HG02840 (cell line): Measurements from ENCODE around the gene TACR3.
"Not testable (repeated sequence)": the region's sequence is repeated elsewhere in the genome, so short reads cannot be mapped to it uniquely, and the experiment has no call there.

Experiments used
- ATAC-seq: cut with Tn5 transposase; IDR thresholded peaks from one replicate; pipeline ENCODE4 v1.9.1; 2021; ENCODE audit warnings: mild to moderate bottlenecking, moderate library complexity, moderate number of reproducible peaks; ENCODE audit not compliant: unreplicated experiment, low FRiP score

TACR3 gene, protein sequence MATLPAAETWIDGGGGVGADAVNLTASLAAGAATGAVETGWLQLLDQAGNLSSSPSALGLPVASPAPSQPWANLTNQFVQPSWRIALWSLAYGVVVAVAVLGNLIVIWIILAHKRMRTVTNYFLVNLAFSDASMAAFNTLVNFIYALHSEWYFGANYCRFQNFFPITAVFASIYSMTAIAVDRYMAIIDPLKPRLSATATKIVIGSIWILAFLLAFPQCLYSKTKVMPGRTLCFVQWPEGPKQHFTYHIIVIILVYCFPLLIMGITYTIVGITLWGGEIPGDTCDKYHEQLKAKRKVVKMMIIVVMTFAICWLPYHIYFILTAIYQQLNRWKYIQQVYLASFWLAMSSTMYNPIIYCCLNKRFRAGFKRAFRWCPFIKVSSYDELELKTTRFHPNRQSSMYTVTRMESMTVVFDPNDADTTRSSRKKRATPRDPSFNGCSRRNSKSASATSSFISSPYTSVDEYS

DNA sequence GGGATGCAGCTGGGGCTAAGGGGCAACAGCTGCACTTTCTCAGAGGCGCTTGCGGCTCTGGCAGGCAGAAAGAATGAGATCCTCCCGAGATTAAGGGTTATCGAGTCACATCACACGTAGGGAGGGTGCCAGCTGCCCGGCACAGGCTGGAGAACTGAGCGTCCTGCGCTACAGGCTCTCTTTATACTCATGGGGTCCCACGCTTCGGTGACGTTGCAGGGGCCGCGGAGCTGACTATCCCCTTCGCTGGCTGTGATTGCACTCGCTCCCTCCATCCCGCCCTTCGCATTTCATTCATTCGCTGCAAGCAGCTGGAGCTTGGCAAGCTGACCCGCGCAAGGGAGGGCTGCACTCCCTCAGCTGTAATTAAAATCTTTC is at the start of gene TACR3:
Gene TACR3 (minus strand): TSS at position 156 of the 378 bp plus-strand sequence. CDS start 310 bp downstream, outside the sequence.
- ATAC-seq, result no peak

DNA sequence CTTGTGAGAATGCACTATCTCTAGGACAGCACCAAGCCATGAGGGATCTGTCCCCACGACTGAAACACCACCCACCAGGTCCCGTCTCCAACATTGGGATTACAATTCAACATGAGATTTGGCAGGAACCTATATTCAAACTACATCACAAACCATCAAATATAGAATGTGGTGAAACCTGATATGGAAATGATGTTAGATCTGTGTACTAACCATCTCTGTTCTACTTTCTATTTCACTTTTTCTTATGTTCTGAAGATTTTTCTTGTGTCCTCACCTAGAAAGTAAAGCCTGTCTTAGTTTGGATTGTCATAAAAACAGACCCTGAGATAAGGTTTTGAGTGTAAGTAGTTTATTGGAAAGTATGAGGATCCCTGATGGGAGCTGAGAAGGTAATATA is 37.8 kb upstream of the TACR3 start:
- no peak for ATAC-seq

DNA sequence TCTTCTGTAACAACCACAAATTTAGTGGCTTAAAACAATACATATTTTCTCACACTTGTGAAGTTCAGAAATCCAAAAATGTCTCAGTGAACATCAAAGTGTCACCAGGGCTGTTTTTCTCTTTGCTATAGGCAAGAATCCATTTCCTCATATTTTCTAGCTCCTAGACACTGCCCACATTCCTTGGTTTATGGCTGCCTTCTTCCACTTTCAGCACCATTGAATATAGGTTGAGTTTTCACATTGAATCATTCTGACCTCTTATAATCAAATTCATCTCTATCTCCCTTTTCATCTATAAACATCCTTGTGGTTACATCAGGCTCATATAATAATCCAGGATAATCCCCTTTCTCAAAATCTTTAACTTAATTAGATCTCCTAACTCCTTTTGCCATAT is 37.0 kb upstream of the TACR3 start:
- ATAC-seq, result no peak

DNA sequence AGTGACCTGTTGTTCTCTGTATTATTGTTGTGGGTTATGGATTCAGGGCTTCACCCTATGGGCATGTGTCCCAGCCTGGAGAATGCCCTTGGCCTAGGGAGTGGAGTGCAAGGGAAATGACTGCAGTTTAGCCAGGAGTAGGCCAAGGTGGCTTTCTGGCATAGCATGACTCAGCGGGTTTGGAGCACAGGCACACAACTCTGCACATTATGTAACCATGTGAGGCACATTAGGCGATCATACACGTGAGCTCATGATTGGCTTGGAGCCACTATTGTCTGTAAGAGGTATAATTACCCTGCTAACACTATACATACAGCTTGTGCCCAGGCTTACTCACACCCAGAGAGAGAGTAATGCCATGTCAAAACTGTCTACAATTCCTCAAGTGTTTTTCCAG is 35.1 kb upstream of the TACR3 start:
- ATAC-seq, result no peak

DNA sequence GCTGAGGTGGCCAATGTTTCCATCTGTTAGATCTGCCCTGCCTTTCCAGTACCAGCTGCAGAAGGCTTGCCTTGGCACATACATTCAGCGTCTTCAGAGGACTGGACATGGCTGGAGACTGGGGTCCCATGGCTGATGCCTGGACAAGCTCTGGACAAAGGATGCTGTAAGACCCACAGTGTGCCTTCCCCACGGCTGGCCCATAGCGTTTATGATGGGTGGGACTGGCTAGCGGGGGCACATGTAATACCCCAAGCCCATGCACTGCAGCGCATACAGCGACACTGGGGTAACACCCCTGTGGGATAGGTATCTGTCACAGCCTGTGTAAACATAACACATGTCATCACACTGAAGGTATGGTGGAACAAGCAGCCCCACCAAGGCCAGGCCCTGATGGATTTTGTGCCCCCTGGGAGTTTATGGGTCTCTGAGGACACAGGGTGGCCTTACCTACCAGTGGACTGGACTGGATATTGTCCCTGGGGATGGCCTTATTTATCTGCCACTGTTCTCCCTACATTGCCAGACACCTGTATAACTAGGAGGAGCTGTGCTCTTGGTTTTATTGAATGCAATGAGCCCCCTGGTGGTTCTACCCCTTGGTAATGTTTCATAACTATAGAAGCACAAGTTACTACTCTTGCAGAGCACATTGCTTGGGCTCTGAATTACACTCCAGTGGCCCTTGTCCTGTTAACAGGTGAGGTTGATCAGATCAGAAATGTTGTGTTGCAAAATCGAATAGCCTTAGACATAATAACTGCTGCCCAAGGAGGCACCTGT is 34.3 kb upstream of the TACR3 start:
- ATAC-seq, result no peak

DNA sequence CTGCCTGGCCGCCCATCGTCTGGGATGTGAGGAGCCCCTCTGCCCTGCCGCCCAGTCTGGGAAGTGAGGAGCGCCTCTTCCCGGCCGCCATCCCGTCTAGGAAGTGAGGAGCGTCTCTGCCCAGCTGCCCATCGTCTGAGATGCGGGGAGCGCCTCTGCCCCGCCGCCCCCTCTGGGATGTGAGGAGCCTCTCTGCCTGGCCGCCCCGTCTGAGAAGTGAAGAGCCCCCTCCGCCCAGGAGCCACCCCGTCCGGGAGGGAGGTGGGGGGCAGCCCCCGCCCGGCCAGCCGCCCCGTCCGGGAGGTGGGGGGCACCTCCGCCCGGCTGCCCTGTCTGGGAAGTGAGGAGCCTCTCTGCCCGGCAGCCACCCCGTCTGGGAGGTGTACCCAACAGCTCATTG is 3.4 kb upstream of the TACR3 start:
- ATAC-seq, result not testable (repeated sequence)

DNA sequence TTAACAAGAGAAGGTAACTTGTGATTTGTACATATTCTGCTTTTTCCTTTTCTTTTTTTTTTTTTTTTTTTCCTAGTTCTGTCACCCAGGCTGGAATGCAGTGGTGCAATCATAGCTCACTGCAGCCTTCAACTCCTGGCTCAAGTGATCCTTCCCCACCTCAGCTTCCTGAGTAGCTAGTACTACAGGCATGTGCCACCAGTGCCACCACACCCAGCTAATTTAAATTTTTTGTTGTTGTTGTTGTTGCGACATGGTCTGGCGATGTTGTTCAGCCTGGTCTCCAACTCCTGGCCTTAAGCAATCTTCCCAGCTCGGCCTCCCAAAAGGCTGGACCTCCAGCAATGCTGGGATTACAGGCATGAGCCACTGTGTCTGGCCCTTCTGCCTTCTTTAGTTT is 1.5 kb upstream of the TACR3 start:
- ATAC-seq, result no peak

DNA sequence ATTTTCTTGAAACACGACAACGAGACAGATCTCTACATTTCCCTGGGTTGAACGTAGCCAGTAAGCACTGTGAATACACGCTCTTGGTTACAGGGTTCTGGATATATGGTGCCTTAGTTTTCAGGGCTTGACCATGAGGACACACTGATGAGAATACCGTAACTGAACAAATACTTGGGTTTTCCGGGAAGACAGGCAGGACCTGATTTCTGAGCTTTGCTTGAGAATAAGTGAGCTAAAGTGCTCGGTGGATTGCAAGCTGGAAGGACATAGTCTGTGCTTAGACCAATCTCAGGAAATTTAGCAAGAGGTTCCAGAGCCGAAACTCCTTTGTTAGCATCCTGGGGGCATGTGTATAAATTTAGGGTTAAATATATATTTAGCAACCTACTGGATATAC is 876 bp upstream of the TACR3 start:
- no peak for ATAC-seq

DNA sequence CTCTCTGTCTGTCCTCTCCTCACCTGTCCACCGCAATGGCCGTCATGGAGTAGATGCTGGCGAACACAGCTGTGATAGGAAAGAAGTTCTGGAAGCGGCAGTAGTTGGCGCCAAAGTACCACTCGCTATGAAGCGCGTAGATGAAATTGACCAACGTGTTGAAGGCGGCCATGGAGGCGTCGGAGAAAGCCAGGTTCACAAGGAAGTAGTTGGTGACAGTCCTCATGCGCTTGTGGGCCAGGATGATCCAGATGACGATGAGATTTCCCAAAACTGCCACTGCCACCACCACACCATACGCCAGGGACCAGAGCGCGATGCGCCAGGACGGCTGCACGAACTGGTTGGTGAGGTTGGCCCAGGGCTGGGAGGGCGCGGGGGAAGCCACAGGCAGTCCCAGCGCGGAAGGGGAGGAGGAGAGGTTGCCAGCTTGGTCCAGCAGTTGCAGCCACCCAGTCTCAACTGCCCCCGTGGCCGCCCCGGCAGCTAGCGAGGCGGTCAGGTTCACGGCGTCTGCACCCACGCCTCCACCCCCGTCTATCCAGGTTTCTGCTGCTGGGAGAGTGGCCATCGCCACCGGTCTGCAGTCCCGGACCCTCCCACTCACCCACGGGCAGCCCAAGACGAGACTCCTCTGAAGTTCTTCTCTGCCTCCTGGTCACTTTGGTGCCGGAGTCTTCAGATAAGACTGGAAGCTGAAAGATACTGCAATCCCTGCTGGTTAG is 518 bp downstream of the TACR3 start:
- no peak for ATAC-seq

DNA sequence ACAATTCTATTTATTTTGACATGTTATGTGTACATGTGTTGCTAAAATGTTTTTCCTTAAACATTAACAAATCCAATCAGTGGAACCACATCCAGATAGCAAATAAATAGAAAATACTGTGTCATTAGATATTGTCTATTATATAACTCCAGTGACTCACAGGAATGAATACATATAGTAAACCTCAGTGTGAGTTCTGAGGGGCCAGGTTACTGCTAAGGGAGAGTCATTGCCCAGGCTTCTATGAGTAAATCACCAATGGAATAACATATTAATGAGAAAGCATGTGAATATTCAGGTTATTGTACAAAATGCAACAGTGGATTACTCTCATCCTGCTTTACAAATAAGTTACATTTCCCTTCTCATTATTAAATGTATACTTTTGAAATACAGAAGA is 27.2 kb downstream of the TACR3 start:
- ATAC-seq, result no peak

DNA sequence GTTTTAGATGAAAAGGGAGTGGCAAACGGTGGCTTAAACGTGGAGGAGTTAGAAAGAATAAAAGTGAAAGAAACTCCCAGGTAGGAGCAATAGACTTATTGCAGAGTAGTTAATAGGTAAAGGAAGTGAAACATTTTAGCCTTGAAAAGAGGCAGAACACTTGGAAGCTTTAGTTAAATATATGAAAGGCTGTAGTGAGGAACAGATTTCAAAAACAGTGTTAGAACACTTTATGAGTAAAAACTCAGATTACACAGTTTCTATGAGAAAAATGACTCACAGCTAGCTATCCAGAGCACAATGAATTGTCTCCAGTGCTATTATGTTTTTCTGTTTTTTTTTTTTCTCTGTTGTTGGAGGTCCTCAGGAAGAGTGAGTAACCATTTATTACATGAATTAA is 45.8 kb downstream of the TACR3 start:
- ATAC-seq, result no peak

DNA sequence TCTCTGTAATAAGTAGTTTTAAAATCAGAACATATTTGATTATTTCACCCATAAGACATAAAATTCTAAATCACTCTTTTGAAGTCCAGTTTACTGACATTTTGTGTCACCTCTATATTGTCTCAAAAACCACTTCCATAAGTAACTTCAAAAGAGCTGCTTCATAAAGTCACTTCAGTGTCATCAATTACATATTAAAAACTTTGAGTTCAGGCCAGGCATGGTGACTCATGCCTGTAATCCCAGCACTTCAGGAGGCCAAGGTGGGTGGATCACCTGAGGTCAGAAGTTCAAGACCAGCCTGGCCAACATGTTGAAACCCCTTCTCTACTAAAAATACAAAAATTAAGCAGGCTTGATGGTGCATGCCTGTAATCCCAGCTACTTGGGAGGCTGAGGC is 53.0 kb downstream of the TACR3 start:
- not testable (repeated sequence) for ATAC-seq

DNA sequence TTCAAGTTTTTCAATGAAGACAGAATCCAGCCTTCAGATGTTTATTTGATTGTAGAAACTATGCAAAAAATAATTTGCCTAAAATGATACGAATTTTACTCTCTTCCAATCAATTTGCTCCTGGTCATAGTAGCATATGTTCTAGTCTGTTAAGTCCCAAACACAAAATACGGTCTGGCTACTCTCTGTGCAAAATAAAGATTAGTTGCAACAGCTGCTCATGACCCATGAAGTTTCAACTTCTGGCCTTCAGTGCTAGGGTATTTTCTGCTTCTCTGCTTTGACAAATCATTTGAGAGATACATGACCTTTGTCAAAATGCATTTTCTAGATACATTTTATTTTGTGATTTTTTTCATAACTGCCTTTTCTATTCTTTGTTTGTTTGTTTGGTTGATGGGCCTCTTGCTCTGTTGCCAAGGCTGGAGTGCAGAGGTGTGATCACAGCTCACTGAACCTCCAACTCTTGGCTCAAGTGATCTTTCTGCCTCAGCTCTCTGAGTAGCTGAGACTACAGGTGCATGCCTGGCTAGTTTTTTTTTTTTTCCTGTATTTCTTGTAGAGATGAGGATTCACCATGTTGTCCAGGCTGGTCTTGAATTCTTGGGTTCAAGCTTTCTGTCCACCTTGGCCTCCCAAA is 55.2 kb downstream of the TACR3 start:
- ATAC-seq, result no peak

DNA sequence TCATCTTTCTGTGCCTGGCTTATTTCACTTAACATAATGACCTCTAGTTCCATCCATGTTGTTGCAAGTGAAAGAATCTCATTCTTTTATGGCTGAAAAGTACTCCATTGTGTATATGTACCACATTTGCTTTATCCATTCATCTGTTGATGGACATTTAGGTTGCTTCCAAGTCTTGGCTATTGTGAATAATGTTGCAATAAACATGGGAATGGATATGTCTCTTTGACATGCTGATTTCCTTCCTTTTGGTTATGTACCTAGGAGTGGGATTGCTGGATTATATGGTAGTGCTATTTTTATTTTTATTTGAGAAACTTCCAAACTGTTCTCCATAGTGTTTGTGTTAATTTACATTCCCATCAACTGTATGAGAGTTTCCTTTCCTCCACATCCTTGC is 71.2 kb downstream of the TACR3 start:
- ATAC-seq, result no peak

DNA sequence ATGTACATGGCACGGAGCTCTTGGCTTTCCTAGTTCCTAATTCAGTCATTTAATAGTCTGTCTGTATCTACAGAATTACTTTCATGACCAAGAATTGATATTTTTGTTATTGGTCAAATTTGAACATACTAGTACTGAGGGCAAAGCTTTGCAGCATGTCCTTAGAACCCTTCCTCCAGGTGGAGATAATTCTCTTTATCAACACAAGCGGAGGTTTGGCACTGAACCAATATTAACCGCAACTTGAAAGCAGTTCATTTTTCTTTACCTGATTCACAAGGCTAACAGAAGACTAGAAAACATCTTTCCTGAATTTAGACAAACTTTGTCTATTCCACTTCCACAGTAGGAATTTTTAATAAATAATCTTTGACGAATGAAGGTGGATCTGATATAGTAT is 73.8 kb downstream of the TACR3 start:
- ATAC-seq, result no peak

DNA sequence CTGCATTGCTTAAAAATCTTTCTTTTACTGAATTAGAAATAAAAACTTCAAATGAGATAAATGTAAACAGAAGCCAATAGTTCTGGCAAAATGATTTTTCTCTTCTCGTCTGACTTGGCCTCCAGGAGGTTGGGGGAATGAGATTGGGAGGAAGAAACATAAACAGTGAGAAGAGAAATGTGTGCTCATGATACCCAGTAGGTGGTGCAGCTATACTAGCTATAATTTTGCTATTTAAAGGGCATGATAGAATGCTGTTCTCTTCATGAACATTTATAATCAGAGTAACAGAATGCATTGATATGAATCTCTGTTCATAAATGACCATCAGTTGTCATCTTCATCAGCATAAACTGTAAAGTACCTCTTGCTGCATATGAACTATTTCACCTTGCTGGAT is 85.5 kb downstream of the TACR3 start:
- no peak for ATAC-seq

DNA sequence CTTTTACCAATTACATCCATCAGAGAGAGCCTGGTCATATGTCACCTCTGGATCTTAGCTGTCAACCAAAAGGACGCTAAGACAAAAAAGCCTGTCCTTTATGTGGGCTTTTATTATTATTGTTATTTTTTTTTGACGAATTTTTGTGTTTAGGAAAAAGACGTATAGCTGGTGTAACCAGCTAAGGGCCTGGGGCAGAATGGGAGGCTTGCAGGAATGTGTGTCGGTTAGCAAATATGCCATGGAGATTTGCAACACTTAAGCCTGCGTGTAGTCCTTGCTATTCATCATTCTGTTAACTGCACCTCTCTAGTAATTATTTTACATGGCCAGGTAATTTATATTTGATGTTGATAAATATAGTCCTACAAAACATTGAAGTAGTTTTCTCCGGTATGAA is 93.5 kb downstream of the TACR3 start:
- no peak for ATAC-seq

DNA sequence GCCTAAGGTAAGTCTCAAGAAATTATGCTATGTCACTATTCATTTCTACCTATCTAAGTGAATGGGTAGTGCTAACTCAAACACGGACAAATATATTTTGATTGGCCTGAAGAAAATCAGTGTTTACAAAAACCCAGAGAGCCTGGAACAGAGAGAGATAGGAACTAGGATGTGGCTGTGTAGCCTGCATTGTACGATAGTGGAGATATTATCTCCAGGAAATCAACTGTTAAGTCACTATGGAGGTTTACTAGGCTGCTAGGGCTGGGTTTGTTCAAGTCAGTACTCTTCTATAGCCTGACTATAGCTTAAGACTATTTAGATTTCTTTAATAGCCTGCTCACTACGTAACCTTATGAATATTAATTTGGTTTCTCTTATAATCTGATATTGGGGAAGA is 127.9 kb downstream of the TACR3 start:
- no peak for ATAC-seq

DNA sequence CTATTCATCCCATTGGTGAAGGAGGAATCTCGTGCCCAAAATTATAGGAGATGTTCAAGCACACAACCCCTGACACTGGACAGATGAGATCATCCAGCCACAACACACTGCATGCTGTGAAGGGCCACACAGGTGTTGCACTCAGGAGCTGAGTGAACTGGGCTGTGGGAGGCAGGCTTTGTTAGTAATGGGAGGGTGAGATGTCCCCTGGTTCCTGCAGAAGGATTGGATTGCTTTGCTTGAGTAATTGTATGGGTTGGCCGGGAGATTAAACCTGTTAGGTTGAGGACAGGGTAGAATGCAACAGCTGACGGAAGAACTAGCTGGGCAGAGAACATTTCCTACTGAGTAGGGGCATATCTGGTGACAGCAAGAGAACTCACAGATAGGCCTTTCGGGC is 152.2 kb downstream of the TACR3 start:
- no peak for ATAC-seq

DNA sequence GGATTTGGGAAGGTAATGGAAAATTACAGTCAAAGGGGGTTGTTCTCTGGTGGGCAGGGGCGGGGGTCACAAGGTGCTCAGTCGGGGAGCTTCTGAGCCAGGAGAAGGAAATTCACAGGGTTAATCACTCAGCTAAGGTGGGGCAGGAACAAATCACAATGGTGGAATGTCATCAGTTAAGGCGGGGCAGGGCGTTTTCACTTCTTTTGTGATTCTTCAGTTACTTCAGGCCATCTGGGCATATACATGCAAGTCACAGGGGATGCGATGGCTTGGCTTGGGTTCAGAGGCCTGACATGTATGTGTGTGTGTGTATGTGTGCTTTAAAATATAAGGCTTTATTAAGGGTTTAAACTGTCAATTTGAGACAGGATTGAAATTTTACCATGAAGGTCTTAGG is 160.6 kb downstream of the TACR3 start:
- ATAC-seq, result not testable (repeated sequence)
